ENCODE data around the gene TIPRL.

GRCh38 chr1:168155910-168156309 lies 22.9 kb upstream of the TIPRL start:
- TF ChIP-seq CTCF (IDR thresholded peaks at IDR 0.05) (no peak), POLR2A (IDR thresholded peaks at IDR 0.05) (no peak), POLR2AphosphoS5 (IDR thresholded peaks at IDR 0.05) (no peak)

Data from stomach (tissue), 4 donors.